HepG2 (cell line): Measurements from ENCODE around the gene PPP1R27. TPM values are rescaled to one million over a fixed set of nuclear protein-coding genes. Genes with fewer than 3 reads are reported as not detected.

ENCODE experiments used
- ATAC-seq: fragments of 200-7000 bp; cut with Tn5 transposase; 3 replicates; pipeline ENCODE4 v1.9.1; 2020; ENCODE audit warnings: mild to moderate bottlenecking, moderate library complexity
- BruUV-seq: library from RNA; stranded (reverse); fragments of 400-500 nt; replicated peaks from 2 replicates; lab custom pipeline; 2021; lab: Mats Ljungman, UMichigan
- CTCF ChIA-PET: fragments of 300-600 bp; formaldehyde crosslinking; extraction: SDS; loops from one replicate; lab custom pipeline; 2021; ENCODE audit warnings: low total read pairs, inconsistent platforms, low intra/inter-chr PET ratio; lab: Yijun Ruan, JAX
- POLR2A ChIA-PET: fragments of 350-600 bp; sonication (Branson Sonifier 250); formaldehyde crosslinking; loops from one replicate; lab custom pipeline; 2020; ENCODE audit warnings: antibody characterized with exemption, inconsistent platforms; lab: Yijun Ruan, JAX
- DNase-seq: peaks from one replicate; pipeline ENCODE4 v3.0.0-alpha.2; 2015; ENCODE audit warnings: low spot score
- FAIRE-seq: peaks from 3 replicates; lab custom pipeline; 2011; peaks lifted over from hg19 to GRCh38; lab: Jason Lieb, UNC
- H2AFZ ChIP-seq: one replicate; pipeline ENCODE4 v1.6.1; 2011; ENCODE audit warnings: low read length, inconsistent platforms
- H3K27ac ChIP-seq: fragments of 300-600 bp; 3 replicates; pipeline ENCODE4 v1.8.0; 2011; ENCODE audit warnings: mixed run types, mild to moderate bottlenecking, mixed read lengths, low read length, inconsistent platforms; ENCODE audit not compliant: insufficient read depth; ENCODE audit errors: extremely low read length
- H3K27me3 ChIP-seq, 2 experiments: fragments of 200-600 bp in 1 of 2; 2 replicates in 1 of 2; 3 replicates in 1 of 2; pipeline versions ENCODE4 v1.6.0 to v1.8.0; 2011; ENCODE audit warnings: low read length in 2 of 2, mild to moderate bottlenecking in 2 of 2, moderate library complexity in 2 of 2, inconsistent platforms in 1 of 2; ENCODE audit not compliant: insufficient read depth in 2 of 2, control insufficient read depth in 1 of 2
- H3K36me3 ChIP-seq, 2 experiments: fragments of 200-600 bp in 1 of 2; replicated peaks in 1 of 2; 2 replicates in 1 of 2; 3 replicates in 1 of 2; pipeline versions ENCODE4 v1.5.1 to v1.8.0; 2011; ENCODE audit warnings: low read length in 2 of 2, inconsistent platforms in 1 of 2; ENCODE audit not compliant: insufficient read depth in 2 of 2, control insufficient read depth in 1 of 2
- H3K4me1 ChIP-seq: 2 replicates; pipeline ENCODE4 v1.5.1; 2012; ENCODE audit warnings: low read length, inconsistent platforms; ENCODE audit not compliant: insufficient read depth
- H3K4me2 ChIP-seq: 2 replicates; pipeline ENCODE4 v1.6.0; 2011; ENCODE audit warnings: low read depth, low read length, inconsistent platforms
- H3K4me3 ChIP-seq, 3 experiments: fragments of 200-600 bp in 1 of 3; sonication (generic), shearing (Covaris generic) in 1 of 3; replicated peaks in 1 of 3; 2 replicates each; pipeline ENCODE4 v1.5.1; 2011 to 2016; ENCODE audit warnings: low read length in 3 of 3, inconsistent platforms in 2 of 3, low read depth in 2 of 3, mild to moderate bottlenecking in 2 of 3, control low read depth in 1 of 3, mixed read lengths in 1 of 3; ENCODE audit not compliant: insufficient read depth in 1 of 3
- H3K79me2 ChIP-seq: one replicate; pipeline ENCODE4 v1.6.1; 2011; ENCODE audit warnings: low read length, inconsistent platforms; ENCODE audit not compliant: insufficient read depth
- H3K9ac ChIP-seq: 2 replicates; pipeline ENCODE4 v1.6.0; 2011; ENCODE audit warnings: mild to moderate bottlenecking, low read depth, low read length, inconsistent platforms; ENCODE audit not compliant: insufficient read depth
- H3K9me3 ChIP-seq: 2 replicates; pipeline ENCODE4 v1.5.1; 2012; ENCODE audit warnings: mild to moderate bottlenecking, low read length
- H4K20me1 ChIP-seq: 2 replicates; pipeline ENCODE4 v1.6.0; 2011; ENCODE audit warnings: inconsistent platforms, mild to moderate bottlenecking, low read length, moderate library complexity; ENCODE audit not compliant: insufficient read depth
- HNF4A ChIP-seq: sonication (generic); formaldehyde crosslinking; IDR thresholded peaks from 2 replicates; pipeline ENCODE4 v1.4.0; 2020; ENCODE audit warnings: missing genetic modification reagents
- KMT2A ChIP-seq: sonication (generic); formaldehyde crosslinking; IDR thresholded peaks from 2 replicates; pipeline ENCODE4 v1.4.0; 2020; ENCODE audit warnings: missing genetic modification reagents
- SAP130 ChIP-seq: IDR thresholded peaks from 2 replicates; pipeline ENCODE4 v1.6.1; 2016; ENCODE audit warnings: low read depth
- ZFX ChIP-seq: sonication (generic); formaldehyde crosslinking; IDR thresholded peaks from 2 replicates; pipeline ENCODE4 v1.4.0; 2020; ENCODE audit warnings: mild to moderate bottlenecking, low read depth, missing genetic modification reagents, moderate library complexity
- ZHX2 ChIP-seq, 2 experiments: sonication (generic) in 1 of 2; formaldehyde crosslinking in 1 of 2; IDR thresholded peaks; 2 replicates each; pipeline versions ENCODE4 v1.6.1 to v1.9.0; 2014 to 2022; ENCODE audit warnings: antibody characterized with exemption in 1 of 2, borderline replicate concordance in 1 of 2, inconsistent platforms in 1 of 2, low read depth in 1 of 2, missing genetic modification reagents in 1 of 2
- ZNF639 ChIP-seq: conservative IDR thresholded peaks from 2 replicates; pipeline ENCODE4 v1.6.1; 2018; ENCODE audit warnings: missing genetic modification reagents
- ZNF792 ChIP-seq: IDR thresholded peaks from 2 replicates; pipeline ENCODE4 v1.6.1; 2016
- WGBS: methylation state at CpG from one replicate; pipeline ENCODE4 v1.1.6; 2017; ENCODE audit warnings: low lambda C conversion rate; 5-methylcytosine and 5-hydroxymethylcytosine counted together
- in situ Hi-C: cut with HindIII; loops from 2 replicates; pipeline ENCODE4 v1.10.0; 2017; ENCODE audit warnings: low pct_unique_long_range_greater_than_20kb; ENCODE audit not compliant: extremely low pct_ligation_motif_present
- intact Hi-C: fragments of 100-400 bp; cut with micrococcal nuclease; formaldehyde crosslinking; loops from one replicate; pipeline ENCODE4 v1.10.0; 2022; ENCODE audit not compliant: unreplicated experiment
- polyA plus RNA-seq, 8 experiments: library from polyadenylated mRNA; depleted of rRNA in 3 of 8; stranded (reverse) in 7 of 8; unstranded in 1 of 8; fragments of >200 nt; fragmentation: Illumina TruSeq in 4 of 8; extraction: Trizol in 4 of 8; gene quantifications; 2 replicates each; pipeline versions ENCODE4 v1.2.1 to v1.2.3, GENCODE V29; 2011 to 2016; ENCODE audit warnings: low read depth in 4 of 8, missing spikeins in 1 of 8, mixed read lengths in 1 of 8; ENCODE audit not compliant: insufficient read depth in 1 of 8
- total RNA-seq, 5 experiments: library from RNA; depleted of rRNA; stranded (reverse); fragments of >200 nt; fragmentation: Illumina TruSeq; extraction: Trizol; gene quantifications; 2 replicates each; pipeline ENCODE4 v1.2.3, GENCODE V29; 2016; ENCODE audit warnings: low read depth in 1 of 5
- TF ChIP-seq, protein P1 (sequence below): IDR thresholded peaks from 2 replicates; pipeline ENCODE4 v1.6.1; 2016; ENCODE audit warnings: low read depth, missing genetic modification reagents, missing compliant biosample characterization

The PPP1R27 gene
- total and polyA plus RNA-seq, 2 of the 13 experiments (the other 11 are each of a cell fraction or from before 2014, with no cell fraction given) = 0.17 to 1.00 TPM

GRCh38 chr17:81807210-81807719 lies 27.6 kb downstream of the PPP1R27 start (continued):
- TF ChIP-seq, protein P1, sequence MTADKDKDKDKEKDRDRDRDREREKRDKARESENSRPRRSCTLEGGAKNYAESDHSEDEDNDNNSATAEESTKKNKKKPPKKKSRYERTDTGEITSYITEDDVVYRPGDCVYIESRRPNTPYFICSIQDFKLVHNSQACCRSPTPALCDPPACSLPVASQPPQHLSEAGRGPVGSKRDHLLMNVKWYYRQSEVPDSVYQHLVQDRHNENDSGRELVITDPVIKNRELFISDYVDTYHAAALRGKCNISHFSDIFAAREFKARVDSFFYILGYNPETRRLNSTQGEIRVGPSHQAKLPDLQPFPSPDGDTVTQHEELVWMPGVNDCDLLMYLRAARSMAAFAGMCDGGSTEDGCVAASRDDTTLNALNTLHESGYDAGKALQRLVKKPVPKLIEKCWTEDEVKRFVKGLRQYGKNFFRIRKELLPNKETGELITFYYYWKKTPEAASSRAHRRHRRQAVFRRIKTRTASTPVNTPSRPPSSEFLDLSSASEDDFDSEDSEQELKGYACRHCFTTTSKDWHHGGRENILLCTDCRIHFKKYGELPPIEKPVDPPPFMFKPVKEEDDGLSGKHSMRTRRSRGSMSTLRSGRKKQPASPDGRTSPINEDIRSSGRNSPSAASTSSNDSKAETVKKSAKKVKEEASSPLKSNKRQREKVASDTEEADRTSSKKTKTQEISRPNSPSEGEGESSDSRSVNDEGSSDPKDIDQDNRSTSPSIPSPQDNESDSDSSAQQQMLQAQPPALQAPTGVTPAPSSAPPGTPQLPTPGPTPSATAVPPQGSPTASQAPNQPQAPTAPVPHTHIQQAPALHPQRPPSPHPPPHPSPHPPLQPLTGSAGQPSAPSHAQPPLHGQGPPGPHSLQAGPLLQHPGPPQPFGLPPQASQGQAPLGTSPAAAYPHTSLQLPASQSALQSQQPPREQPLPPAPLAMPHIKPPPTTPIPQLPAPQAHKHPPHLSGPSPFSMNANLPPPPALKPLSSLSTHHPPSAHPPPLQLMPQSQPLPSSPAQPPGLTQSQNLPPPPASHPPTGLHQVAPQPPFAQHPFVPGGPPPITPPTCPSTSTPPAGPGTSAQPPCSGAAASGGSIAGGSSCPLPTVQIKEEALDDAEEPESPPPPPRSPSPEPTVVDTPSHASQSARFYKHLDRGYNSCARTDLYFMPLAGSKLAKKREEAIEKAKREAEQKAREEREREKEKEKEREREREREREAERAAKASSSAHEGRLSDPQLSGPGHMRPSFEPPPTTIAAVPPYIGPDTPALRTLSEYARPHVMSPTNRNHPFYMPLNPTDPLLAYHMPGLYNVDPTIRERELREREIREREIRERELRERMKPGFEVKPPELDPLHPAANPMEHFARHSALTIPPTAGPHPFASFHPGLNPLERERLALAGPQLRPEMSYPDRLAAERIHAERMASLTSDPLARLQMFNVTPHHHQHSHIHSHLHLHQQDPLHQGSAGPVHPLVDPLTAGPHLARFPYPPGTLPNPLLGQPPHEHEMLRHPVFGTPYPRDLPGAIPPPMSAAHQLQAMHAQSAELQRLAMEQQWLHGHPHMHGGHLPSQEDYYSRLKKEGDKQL = no peak
- TF ChIP-seq ZFX (CRISPR knock-in tag) = 0 out of 2 replicates have a peak, but pooled peaks have one; percentile 6
- 0 out of 2 replicates have a peak, but pooled peaks have one; percentile 30 for TF ChIP-seq KMT2A (CRISPR knock-in tag)
- TF ChIP-seq HNF4A (CRISPR knock-in tag) = peak; percentile 14; the same call in 1 of the 2 replicates
- TF ChIP-seq ZNF792 (CRISPR knock-in tag) = no peak

DNA sequence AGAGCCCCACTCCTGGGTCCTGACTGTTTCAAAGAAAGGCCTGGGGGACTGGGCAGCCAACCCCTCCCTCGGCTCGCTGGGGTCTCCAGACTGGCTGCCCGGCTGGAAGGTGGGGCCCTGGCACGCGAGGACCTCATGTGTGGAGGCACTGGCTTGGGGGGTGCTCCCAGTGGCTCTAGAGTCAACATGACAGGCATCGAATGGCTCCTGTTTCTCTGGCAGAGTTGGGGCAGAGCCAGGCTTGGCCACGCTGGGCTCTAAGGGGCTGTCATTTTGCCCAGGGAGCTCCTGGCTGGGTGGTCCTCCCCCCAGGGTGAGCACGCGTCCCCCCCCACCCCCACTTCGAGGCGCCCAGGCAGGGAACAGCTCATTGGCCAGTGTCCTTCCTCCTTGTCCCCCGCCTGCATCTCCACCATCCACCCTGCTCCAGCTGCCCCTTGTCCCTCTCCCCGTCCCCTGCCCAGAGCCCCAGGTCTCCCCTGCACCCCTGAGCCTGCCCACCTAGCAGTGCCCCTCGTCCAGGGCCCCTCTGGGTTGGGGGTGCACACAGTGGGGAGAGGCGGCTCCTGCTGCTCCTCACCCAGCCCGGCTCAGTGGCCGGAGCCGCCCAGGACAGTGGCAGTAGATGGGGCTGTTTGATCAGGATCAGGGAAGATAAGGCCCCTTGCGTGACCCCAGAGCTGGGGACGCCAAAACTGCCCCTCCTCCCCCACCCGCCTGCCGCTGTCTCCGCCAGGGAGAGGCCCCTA lies 28.2 kb downstream of the PPP1R27 start:
- 3% methylated on average over 5 of the region's 23 CpGs for WGBS
- Histone ChIP-seq H3K79me2 (no peaks in the 10 kb centered on the region), H3K4me2 (peak overlapping the region; percentile 37; the same call in 1 of the 2 replicates), H4K20me1 (no peaks in the 10 kb centered on the region), H3K4me1 (peaks cover 38% of the 10 kb centered on the region), H3K4me3 (peak overlapping the region in 1 of 3 experiments; percentile 41; a peak in 1 of 6 replicates), H3K9ac (no peak overlapping the region), H3K27me3 (peaks cover 19 to 81% of the 10 kb centered on the region in 2 experiments), H2AFZ (no peak overlapping the region), H3K36me3 (no peaks in the 10 kb centered on the region), H3K27ac (no peak overlapping the region), H3K9me3 (no peaks in the 10 kb centered on the region)
- in situ Hi-C loops = no loop called here
- no TSS peak for BruUV-seq
- DNase-seq (no peak), FAIRE-seq (no peak), ATAC-seq (peak; percentile 54)
- ChIA-PET POLR2A (interaction anchor here (0.9 to 1.5 kb wide), 8 partner anchors 9 to 194 kb away, joined by 3 to 7 read pairs (median 4); partner anchors contain the start of genes ALYREF and ANAPC11), CTCF (no interaction called here)
- intact Hi-C loops = no loop called here
- TF ChIP-seq SAP130 = peak; percentile 48; the same call in 1 of the 2 replicates
- TF ChIP-seq ZNF639 (CRISPR knock-in tag) = no peak
- no peak for TF ChIP-seq ZHX2 (IDR thresholded peaks at IDR 0.05; ENCODE audit: low read depth)
- no peak for TF ChIP-seq ZHX2 (CRISPR knock-in tag; IDR thresholded peaks at IDR 0.05; ENCODE audit: borderline replicate concordance)
